ENCODE results near the gene KRTAP9-9. TPM values are rescaled to one million over a fixed set of nuclear protein-coding genes. Genes with fewer than 3 reads are reported as not detected.
"Not testable (repeated sequence)": the region's sequence is repeated elsewhere in the genome, so short reads cannot be mapped to it uniquely, and the experiment has no call there.

Gene KRTAP9-9
- not detected in 2 replicates for total RNA-seq

GRCh38 chr17:41255381-41256290 lies at the start of gene KRTAP9-9:
Gene KRTAP9-9, plus strand, starts transcription at chr17:41255384.
- not testable (repeated sequence) for DNase-seq (ENCODE audit: low read depth, low spot score)

GRCh38 chr17:41211845-41212466 lies 43.2 kb upstream of the KRTAP9-9 start:
- no peak for DNase-seq (ENCODE audit: low read depth, low spot score)

GRCh38 chr17:41212524-41213169 lies 42.5 kb upstream of the KRTAP9-9 start:
- no peak for DNase-seq (ENCODE audit: low read depth, low spot score)

GRCh38 chr17:41215681-41216080 lies 39.5 kb upstream of the KRTAP9-9 start:
- no peak for DNase-seq (ENCODE audit: low read depth, low spot score)

GRCh38 chr17:41223821-41224220 lies 31.4 kb upstream of the KRTAP9-9 start:
- no peak for DNase-seq (ENCODE audit: low read depth, low spot score)

GRCh38 chr17:41226051-41226450 lies 29.1 kb upstream of the KRTAP9-9 start:
- no peak for DNase-seq (ENCODE audit: low read depth, low spot score)

GRCh38 chr17:41226598-41227095 lies 28.5 kb upstream of the KRTAP9-9 start, which contains the start of gene KRTAP9-2:
Gene KRTAP9-2, plus strand, starts transcription at chr17:41226648. Its CDS starts 7 bp downstream, at chr17:41226655.
- not testable (repeated sequence) for DNase-seq (ENCODE audit: low read depth, low spot score)

GRCh38 chr17:41230094-41230493 lies 25.1 kb upstream of the KRTAP9-9 start:
- no peak for DNase-seq (ENCODE audit: low read depth, low spot score)

GRCh38 chr17:41231731-41232130 lies 23.5 kb upstream of the KRTAP9-9 start:
- no peak for DNase-seq (ENCODE audit: low read depth, low spot score)

GRCh38 chr17:41232399-41233105 lies 22.6 kb upstream of the KRTAP9-9 start, which contains the start of gene KRTAP9-3:
Gene KRTAP9-3, plus strand, starts transcription at chr17:41232449. Its CDS starts 53 bp downstream, at chr17:41232502.
- not testable (repeated sequence) for DNase-seq (ENCODE audit: low read depth, low spot score)

- not testable (repeated sequence) for DNase-seq (ENCODE audit: low read depth, low spot score)
These were observed 18.1 kb upstream of the KRTAP9-9 start for GRCh38 chr17:41237116-41237515.

- not testable (repeated sequence) for DNase-seq (ENCODE audit: low read depth, low spot score)
These were observed 17.2 kb upstream of the KRTAP9-9 start, which contains the start of gene KRTAP9-8 for GRCh38 chr17:41237949-41238437. Gene KRTAP9-8, plus strand, starts transcription at chr17:41237999. Its CDS starts 53 bp downstream, at chr17:41238052.

GRCh38 chr17:41246995-41247787 lies 8.0 kb upstream of the KRTAP9-9 start:
- DNase-seq (ENCODE audit: low read depth, low spot score), result not testable (repeated sequence)

- not testable (repeated sequence) for DNase-seq (ENCODE audit: low read depth, low spot score)
These were observed 5.4 kb upstream of the KRTAP9-9 start, which contains the start of gene KRTAP9-4 for GRCh38 chr17:41249637-41250240. Gene KRTAP9-4, plus strand, starts transcription at chr17:41249687. Its CDS starts 34 bp downstream, at chr17:41249721.

GRCh38 chr17:41251261-41251660 lies 3.9 kb upstream of the KRTAP9-9 start:
- DNase-seq (ENCODE audit: low read depth, low spot score), result no peak

GRCh38 chr17:41254861-41255260 lies 323 bp upstream of the KRTAP9-9 start:
- no peak for DNase-seq (ENCODE audit: low read depth, low spot score)

- no peak for DNase-seq (ENCODE audit: low read depth, low spot score)
These were observed 1.1 kb downstream of the KRTAP9-9 start for GRCh38 chr17:41256291-41256685.

GRCh38 chr17:41258406-41258805 lies 3.2 kb downstream of the KRTAP9-9 start:
- no peak for DNase-seq (ENCODE audit: low read depth, low spot score)

GRCh38 chr17:41263212-41263611 lies 8.0 kb downstream of the KRTAP9-9 start:
- no peak for DNase-seq (ENCODE audit: low read depth, low spot score)

All from pulmonary artery endothelial cell (primary cell).